Activated CD4-positive, alpha-beta memory T cell treated with anti-CD3 and anti-CD28 coated beads, Interleukin-2, amount 10 ng/mL, durations not matched to agents 7 days and 5 days (primary cell): Measurements from ENCODE around the gene GFPT2. TPM values are rescaled to one million over a fixed set of nuclear protein-coding genes. Genes with fewer than 3 reads are reported as not detected.

Source experiments
- CTCF ChIA-PET: fragments of 350-600 bp; sonication (Branson Sonifier 250); formaldehyde crosslinking; loops from one replicate; lab custom pipeline; 2021; ENCODE audit warnings: antibody characterized with exemption, inconsistent platforms; lab: Charles Lee
- POLR2A ChIA-PET: fragments of 350-600 bp; sonication (Branson Sonifier 250); formaldehyde crosslinking; loops from one replicate; lab custom pipeline; 2021; ENCODE audit warnings: antibody characterized with exemption; lab: Charles Lee
- DNase-seq: peaks from one replicate; pipeline ENCODE4 v3.0.0-alpha.2; 2020
- H3K27ac Mint-ChIP-seq: one replicate; pipeline ENCODE4 v1.8.0; 2021; ENCODE audit warnings: mild to moderate bottlenecking, mixed read lengths
- H3K27me3 Mint-ChIP-seq: one replicate; pipeline ENCODE4 v1.8.0; 2021; ENCODE audit warnings: mixed read lengths
- H3K36me3 Mint-ChIP-seq: one replicate; pipeline ENCODE4 v1.8.0; 2021; ENCODE audit warnings: low read depth, mixed read lengths
- H3K4me1 Mint-ChIP-seq: one replicate; pipeline ENCODE4 v1.8.0; 2021; ENCODE audit warnings: mixed read lengths
- H3K4me3 Mint-ChIP-seq: one replicate; pipeline ENCODE4 v1.8.0; 2021; ENCODE audit warnings: mild to moderate bottlenecking, mixed read lengths
- H3K9me3 Mint-ChIP-seq: one replicate; pipeline ENCODE4 v1.8.0; 2021; ENCODE audit warnings: mixed read lengths
- total RNA-seq, 2 experiments: library from RNA; stranded (reverse); gene quantifications; one replicate each; pipeline ENCODE4 v1.2.3, GENCODE V29; 2021

The GFPT2 gene
- total RNA-seq, 2 experiments from 2014 or later: not detected

GRCh38 chr5:180373454-180373853, 20.3 kb upstream of the GFPT2 start:
- no peak overlapping the region for H3K27ac Mint-ChIP-seq
- no peak overlapping the region for H3K4me3 Mint-ChIP-seq
- H3K9me3 Mint-ChIP-seq: no peaks in the 10 kb centered on the region
- ChIA-PET POLR2A (interaction anchor here (0.7 kb wide), 1 partner anchor 88 kb away, joined by 4 read pairs; no protein-coding TSS in a partner anchor), CTCF (no interaction called here)
- no peaks in the 10 kb centered on the region for H3K4me1 Mint-ChIP-seq
- no peaks in the 10 kb centered on the region for H3K36me3 Mint-ChIP-seq
- H3K27me3 Mint-ChIP-seq: peaks cover 2% of the 10 kb centered on the region
- no peak for DNase-seq

DNA sequence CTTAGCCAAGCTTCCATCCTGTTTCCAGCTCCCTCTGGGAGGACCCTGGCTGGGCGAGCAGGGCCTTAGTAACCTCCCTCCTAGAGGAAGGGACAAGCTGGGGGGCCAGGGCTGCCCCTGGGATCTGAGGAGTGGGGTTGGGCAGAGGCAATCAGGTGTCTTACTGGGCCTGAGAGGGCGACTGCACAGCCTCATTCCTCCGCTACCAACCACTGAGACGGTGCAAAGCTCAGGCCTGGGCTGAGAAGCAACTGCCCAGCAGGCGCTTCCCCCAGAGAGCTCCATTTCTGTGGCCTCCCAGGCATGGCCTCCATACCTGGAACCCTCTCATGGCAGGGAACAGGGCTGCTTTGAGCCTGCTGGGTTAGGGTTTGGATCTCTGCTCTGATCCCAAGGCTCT, 18.8 kb upstream of the GFPT2 start:
- Mint-ChIP-seq H3K27me3 (peaks cover 2% of the 10 kb centered on the region), H3K27ac (no peak overlapping the region), H3K4me1 (peaks cover 9% of the 10 kb centered on the region), H3K4me3 (no peak overlapping the region), H3K9me3 (no peaks in the 10 kb centered on the region), H3K36me3 (no peaks in the 10 kb centered on the region)
- no peak for DNase-seq
- ChIA-PET CTCF (no interaction called here), POLR2A (no interaction called here)

- peaks cover 5% of the 10 kb centered on the region for H3K27me3 Mint-ChIP-seq
- H3K4me3 Mint-ChIP-seq: no peak overlapping the region
- H3K36me3 Mint-ChIP-seq: no peaks in the 10 kb centered on the region
- CTCF ChIA-PET: interaction anchor here (1.0 kb wide), 1 partner anchor 42 kb away, joined by 3 read pairs; no protein-coding TSS in a partner anchor
- DNase-seq: no peak
- H3K9me3 Mint-ChIP-seq: no peaks in the 10 kb centered on the region
- peaks cover 10% of the 10 kb centered on the region for H3K4me1 Mint-ChIP-seq
- H3K27ac Mint-ChIP-seq: no peak overlapping the region
- POLR2A ChIA-PET: no interaction called here
Observed at GRCh38 chr5:180370861-180371641, 17.9 kb upstream of the GFPT2 start.

GRCh38 chr5:180367991-180368390, 14.9 kb upstream of the GFPT2 start:
- Mint-ChIP-seq H3K9me3 (no peaks in the 10 kb centered on the region), H3K36me3 (no peaks in the 10 kb centered on the region), H3K27ac (no peak overlapping the region), H3K4me1 (peaks cover 10% of the 10 kb centered on the region), H3K27me3 (peaks cover 12% of the 10 kb centered on the region), H3K4me3 (no peak overlapping the region)
- ChIA-PET CTCF (no interaction called here), POLR2A (no interaction called here)
- no peak for DNase-seq

GRCh38 chr5:180367300-180367699, 14.2 kb upstream of the GFPT2 start:
- H3K27me3 Mint-ChIP-seq: peaks cover 12% of the 10 kb centered on the region
- H3K4me3 Mint-ChIP-seq: no peak overlapping the region
- CTCF ChIA-PET: no interaction called here
- H3K27ac Mint-ChIP-seq: no peak overlapping the region
- H3K9me3 Mint-ChIP-seq: no peaks in the 10 kb centered on the region
- peaks cover 10% of the 10 kb centered on the region for H3K4me1 Mint-ChIP-seq
- POLR2A ChIA-PET: no interaction called here
- H3K36me3 Mint-ChIP-seq: no peaks in the 10 kb centered on the region
- DNase-seq: no peak

DNA sequence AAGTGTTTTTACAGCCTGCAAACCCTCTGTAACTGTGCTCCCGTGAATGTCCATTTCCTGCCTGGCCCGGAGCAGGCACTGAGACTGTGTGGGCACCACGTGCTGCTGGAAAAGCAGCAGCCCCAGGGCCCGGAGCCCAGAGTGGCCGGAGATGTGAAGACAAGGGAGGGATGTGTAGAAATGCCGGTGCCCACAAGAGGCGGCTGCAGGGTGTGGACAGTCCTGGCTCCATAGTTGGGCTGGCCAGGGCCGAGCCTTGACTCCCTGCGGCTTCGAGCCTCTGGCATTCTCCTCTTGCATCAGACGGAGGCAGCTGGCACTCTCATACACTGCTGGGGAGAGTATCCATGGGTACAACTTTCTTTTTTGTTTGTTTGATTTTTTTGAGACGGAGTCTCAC, 13.2 kb upstream of the GFPT2 start:
- CTCF ChIA-PET: no interaction called here
- DNase-seq: no peak
- POLR2A ChIA-PET: no interaction called here
- Mint-ChIP-seq H3K9me3 (no peaks in the 10 kb centered on the region), H3K27ac (no peak overlapping the region), H3K27me3 (peaks cover 12% of the 10 kb centered on the region), H3K36me3 (no peaks in the 10 kb centered on the region), H3K4me1 (peaks cover 10% of the 10 kb centered on the region), H3K4me3 (no peak overlapping the region)

DNA sequence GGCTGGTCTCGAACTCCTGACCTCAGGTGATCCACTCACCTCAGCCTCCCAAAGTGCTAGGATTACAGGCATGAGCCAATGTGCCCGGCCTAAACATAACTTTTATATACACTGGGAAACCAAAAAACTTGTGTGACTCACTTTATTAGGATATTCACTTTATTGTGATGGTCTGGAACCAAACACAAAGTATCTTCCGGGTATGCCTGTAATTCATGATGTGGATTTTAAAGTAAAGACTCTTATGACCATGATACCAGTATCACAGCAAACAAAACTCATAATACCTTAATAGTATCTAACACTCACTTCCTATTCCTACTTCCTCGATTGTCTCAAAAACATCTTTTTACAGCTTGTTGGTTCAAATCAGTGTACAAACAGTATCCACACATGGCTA, 12.7 kb upstream of the GFPT2 start:
- H3K27me3 Mint-ChIP-seq: peaks cover 12% of the 10 kb centered on the region
- CTCF ChIA-PET: no interaction called here
- POLR2A ChIA-PET: no interaction called here
- peaks cover 10% of the 10 kb centered on the region for H3K4me1 Mint-ChIP-seq
- H3K4me3 Mint-ChIP-seq: no peak overlapping the region
- H3K27ac Mint-ChIP-seq: no peak overlapping the region
- H3K36me3 Mint-ChIP-seq: no peaks in the 10 kb centered on the region
- no peak for DNase-seq
- no peaks in the 10 kb centered on the region for H3K9me3 Mint-ChIP-seq

DNA sequence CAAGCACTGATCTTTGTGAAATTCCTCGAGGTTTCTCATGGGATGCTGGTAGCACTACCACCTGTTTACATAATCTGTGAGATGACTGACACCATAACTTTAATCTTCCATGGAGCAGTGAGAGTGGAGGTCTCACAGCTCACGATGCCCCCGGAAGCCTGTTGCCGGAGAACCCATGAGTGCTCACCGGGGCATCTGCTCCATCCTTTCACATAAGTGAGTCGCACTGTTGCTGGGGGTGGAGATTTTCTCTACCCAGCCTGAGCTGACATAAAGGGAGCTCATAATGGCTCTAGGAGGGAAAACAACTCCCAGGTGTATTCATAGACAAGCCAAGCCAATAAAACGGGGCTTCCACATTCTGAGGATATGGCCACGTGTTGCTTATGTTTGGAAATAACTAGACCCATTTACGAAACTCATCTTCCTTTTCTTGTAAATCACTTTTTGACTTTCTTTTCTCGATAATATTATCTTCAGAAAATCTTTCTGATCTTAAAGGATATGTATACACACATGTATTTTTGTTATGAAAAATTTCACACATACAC, 11.2 kb upstream of the GFPT2 start:
- H3K27ac Mint-ChIP-seq: no peak overlapping the region
- POLR2A ChIA-PET: no interaction called here
- no peak for DNase-seq
- CTCF ChIA-PET: no interaction called here
- peaks cover 12% of the 10 kb centered on the region for H3K27me3 Mint-ChIP-seq
- no peak overlapping the region for H3K4me3 Mint-ChIP-seq
- H3K36me3 Mint-ChIP-seq: no peaks in the 10 kb centered on the region
- H3K9me3 Mint-ChIP-seq: no peaks in the 10 kb centered on the region
- peaks cover 10% of the 10 kb centered on the region for H3K4me1 Mint-ChIP-seq

DNA sequence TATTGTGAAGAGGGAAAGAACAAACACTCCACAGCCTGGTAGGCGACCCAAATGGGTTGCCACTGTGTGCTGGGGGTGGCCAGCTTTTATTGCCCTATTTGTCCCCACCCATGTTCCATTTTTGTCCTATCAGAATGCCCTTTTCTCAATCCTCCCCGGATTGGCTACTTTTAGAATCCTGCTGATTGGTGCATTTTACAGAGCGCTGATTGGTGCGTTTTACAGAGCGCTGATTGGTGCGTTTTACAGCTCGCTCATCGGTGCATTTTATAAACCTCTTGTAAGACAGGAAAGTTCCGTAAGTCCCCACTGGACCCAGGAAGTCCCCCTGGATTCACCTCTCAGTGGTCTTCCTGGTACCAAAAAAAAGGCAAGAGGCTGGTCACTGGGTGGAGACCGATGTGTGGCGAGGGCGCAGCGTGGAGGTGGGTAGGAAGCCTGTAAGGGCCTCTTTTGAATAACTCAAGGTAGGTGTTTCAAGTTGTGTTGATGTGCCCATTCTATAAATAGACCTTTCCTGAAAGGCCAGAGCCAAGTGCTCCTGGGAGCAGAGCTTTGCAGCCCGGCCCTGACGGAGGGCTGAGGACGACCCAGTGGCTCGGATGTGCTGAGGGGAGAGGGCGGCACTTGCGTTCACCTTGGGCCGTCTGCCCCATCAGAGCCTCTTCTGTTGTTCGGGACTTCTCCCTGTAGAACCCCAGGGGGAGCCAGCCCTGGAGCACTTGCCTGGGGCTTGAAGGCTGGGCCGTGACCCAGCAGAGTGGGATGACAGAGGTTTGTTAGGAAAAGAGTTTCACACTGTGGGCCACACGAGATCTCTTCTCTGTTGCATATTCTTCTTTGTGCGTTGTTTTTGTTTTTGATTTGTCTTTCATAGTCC, 7.2 kb upstream of the GFPT2 start:
- no peak for DNase-seq

DNA sequence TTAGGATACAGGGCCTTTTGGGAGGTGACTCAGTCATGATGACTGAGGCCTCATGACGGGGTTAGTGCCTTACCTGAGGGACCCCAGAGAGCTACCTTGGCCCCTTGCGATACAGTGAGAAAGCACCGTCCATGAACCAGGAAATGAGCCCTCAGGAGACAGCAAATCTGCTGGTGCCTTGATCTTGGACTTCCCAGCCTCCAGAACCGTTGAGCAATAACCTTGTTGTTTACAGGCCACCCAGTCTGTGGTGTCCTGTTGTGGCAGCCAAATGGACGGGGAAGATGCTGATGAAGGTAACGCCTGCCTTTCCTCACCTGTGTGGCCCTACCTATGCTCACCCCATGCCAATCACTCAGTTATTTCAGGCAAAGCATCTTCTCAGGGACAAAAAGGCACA, 5.6 kb upstream of the GFPT2 start:
- Mint-ChIP-seq H3K4me1 (peaks cover 3% of the 10 kb centered on the region), H3K4me3 (no peak overlapping the region), H3K9me3 (no peaks in the 10 kb centered on the region), H3K27me3 (peaks cover 28% of the 10 kb centered on the region), H3K36me3 (no peaks in the 10 kb centered on the region), H3K27ac (no peak overlapping the region)
- CTCF ChIA-PET: no interaction called here
- POLR2A ChIA-PET: no interaction called here
- DNase-seq: no peak

More for the DNA sequence above, 7.2 kb upstream of the GFPT2 start:
- no peaks in the 10 kb centered on the region for H3K9me3 Mint-ChIP-seq
- no peaks in the 10 kb centered on the region for H3K4me1 Mint-ChIP-seq
- no peak overlapping the region for H3K4me3 Mint-ChIP-seq
- H3K36me3 Mint-ChIP-seq: no peaks in the 10 kb centered on the region
- H3K27me3 Mint-ChIP-seq: peaks cover 22% of the 10 kb centered on the region
- POLR2A ChIA-PET: no interaction called here
- CTCF ChIA-PET: no interaction called here
- H3K27ac Mint-ChIP-seq: no peak overlapping the region

GRCh38 chr5:180358179-180358578, 5.0 kb upstream of the GFPT2 start:
- CTCF ChIA-PET: no interaction called here
- DNase-seq: no peak
- Mint-ChIP-seq H3K36me3 (no peaks in the 10 kb centered on the region), H3K9me3 (no peaks in the 10 kb centered on the region), H3K4me3 (no peak overlapping the region), H3K27ac (no peak overlapping the region), H3K4me1 (peaks cover 3% of the 10 kb centered on the region), H3K27me3 (peaks cover 30% of the 10 kb centered on the region)
- POLR2A ChIA-PET: no interaction called here

- H3K4me1 Mint-ChIP-seq: peaks cover 4% of the 10 kb centered on the region
- H3K4me3 Mint-ChIP-seq: no peak overlapping the region
- no peak overlapping the region for H3K27ac Mint-ChIP-seq
- CTCF ChIA-PET: no interaction called here
- H3K36me3 Mint-ChIP-seq: no peaks in the 10 kb centered on the region
- H3K9me3 Mint-ChIP-seq: no peaks in the 10 kb centered on the region
- DNase-seq: no peak
- peaks cover 51% of the 10 kb centered on the region for H3K27me3 Mint-ChIP-seq
- POLR2A ChIA-PET: no interaction called here
Observed at GRCh38 chr5:180354966-180355365, 1.8 kb upstream of the GFPT2 start.

DNA sequence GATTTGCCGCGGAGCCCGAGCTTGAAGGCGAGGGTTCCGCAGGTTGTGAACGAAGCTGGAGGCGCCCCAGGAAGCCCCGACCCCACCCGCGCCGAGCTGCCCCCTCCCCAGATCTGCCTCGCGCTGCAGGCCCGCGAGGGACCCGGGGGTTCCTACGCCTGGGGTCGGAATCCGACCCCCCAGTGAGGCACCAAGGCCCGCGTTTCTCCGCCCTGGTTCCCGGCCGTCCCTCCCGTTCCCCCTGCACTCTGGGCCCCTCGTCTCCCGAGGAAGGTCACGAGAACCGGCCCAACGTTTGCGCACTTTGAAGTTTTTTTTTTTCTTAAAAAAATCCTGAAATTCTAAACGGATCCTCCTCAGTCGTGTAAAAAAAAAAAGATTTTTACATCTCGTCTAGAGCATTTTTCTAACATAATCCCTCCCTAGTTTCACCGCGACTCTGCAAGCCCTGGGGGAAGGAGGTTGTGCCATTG, 880 bp upstream of the GFPT2 start:
- Mint-ChIP-seq H3K9me3 (no peaks in the 10 kb centered on the region), H3K27me3 (peaks cover 54% of the 10 kb centered on the region), H3K36me3 (no peaks in the 10 kb centered on the region), H3K27ac (no peak overlapping the region), H3K4me1 (peaks cover 4% of the 10 kb centered on the region), H3K4me3 (peak overlapping the region; percentile 33)
- CTCF ChIA-PET: interaction anchor here (0.6 to 1.5 kb wide), 2 partner anchors 25 to 37 kb away, joined by 4 to 7 read pairs; no protein-coding TSS in a partner anchor
- DNase-seq: no peak
- POLR2A ChIA-PET: no interaction called here
